GM19463 (cell line): ENCODE data around the gene NKAIN2.
"Not testable (repeated sequence)": the region's sequence is repeated elsewhere in the genome, so short reads cannot be mapped to it uniquely, and the experiment has no call there.

Experiments
- ATAC-seq: cut with Tn5 transposase; IDR thresholded peaks from one replicate; pipeline ENCODE4 v1.9.1; 2021; ENCODE audit warnings: mild to moderate bottlenecking, moderate library complexity; ENCODE audit not compliant: unreplicated experiment

NKAIN2 gene

DNA sequence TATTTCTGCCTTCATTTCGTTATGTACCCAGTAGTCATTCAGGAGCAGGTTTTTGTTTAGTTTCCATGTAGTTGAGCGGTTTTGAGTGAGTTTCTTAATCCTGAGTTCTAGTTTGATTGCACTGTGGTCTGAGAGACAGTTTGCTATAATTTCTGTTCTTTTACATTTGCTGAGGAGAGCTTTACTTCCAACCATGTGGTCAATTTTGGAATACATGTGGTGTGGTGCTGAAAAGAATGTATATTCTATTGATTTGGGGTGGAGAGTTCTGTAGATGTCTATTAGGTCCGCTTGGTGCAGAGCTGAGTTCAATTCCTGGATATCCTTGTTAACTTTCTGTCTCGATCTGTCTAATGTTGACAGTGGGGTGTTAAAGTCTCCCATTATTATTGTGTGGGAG is 606.8 kb downstream of the NKAIN2 start:
- not testable (repeated sequence) for ATAC-seq

DNA sequence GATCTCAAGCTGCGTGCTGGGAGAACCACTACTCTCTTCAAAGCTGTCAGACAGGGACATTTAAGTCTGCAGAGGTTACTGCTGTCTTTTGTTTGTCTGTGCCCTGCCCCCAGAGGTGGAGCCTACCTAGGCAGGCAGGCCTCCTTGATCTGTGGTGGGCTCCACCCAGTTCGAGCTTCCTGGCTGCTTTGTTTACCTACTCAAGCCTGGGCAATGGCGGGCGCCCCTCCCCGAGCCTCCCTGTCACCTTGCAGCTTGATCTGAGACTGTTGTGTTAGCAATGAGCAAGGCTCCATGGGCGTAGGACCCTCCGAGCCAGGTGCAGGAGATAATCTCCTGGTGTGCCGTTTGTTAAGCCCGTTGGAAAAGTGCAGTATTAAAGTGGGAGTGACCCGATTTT is 609.0 kb downstream of the NKAIN2 start:
- ATAC-seq, result not testable (repeated sequence)

DNA sequence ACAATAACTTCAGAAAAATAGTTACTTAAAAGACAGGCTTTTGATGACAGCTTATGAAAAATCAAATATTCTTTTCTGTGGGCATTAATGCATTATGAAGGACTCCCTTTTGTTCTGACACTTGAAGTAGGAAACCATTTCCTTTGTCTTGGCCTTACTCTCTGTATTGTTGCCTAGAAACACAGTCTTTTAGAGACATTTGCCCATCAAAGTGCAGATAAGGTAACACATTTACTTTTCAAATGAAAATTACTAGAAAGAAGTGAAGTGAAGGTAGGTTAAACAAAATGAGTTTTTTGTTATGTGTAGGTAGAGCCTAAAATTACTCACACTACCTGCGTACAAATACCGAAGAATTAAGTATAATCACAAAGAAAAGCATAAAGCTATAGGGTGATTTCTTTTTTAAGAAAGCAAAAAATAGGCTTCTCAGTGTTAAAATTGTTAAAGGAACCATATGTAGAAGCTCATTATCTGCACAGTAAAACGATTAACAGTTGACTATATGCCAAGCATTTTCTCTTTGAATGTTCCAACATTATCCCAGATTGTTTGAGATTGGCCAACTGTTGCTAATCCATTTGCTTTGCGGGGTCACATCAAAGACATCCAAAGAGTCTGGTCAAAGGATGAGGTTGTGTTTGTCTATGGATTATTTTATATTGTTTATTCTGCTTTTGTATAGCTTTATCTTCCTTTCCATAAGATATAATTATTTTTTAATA is 616.6 kb downstream of the NKAIN2 start:
- ATAC-seq, result no peak

DNA sequence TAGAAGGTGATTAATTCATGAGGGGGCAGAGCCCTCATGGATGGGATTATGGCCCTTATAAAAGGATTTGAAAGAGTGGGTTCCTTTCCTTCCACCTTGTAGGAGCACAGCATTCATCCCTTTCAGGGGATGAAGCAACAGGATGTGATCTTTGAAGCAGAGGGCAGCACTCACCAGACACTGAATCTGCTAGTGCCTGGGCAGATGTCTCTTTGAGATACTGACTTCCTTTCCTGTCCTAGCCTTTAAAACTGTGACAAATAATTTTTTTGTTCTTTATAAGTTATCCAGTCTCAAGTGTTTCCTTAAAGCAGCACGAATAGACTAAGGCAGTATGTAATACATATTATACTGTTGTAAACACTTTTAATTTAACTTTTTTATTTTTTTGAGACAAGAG is 620.0 kb downstream of the NKAIN2 start:
- no peak for ATAC-seq

DNA sequence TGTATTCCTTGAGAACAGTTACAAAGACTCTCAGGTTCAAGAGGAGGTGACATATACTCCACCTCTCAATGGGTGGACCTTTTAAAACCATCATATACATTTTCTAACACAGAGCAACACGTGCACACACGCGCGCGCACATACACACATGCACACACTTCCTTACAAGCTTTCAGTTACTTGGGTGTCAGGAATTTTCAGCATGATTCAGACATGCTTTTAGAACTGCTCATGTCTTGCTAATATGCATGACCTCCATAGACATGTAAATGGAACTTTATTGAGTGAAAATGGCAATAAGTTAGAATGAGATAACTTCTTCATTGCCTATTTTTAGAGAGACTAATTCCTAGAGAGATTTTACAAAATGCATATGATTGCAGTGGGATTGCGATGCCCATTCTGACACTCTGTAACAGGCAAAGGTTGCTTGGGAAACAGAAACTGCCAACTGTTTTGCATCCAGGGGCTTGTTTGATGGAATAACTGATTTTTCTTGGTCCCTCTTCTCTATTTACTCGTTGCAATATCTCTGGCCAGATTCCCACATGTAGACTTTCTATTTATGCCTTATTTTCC is 627.2 kb downstream of the NKAIN2 start:
- ATAC-seq, result no peak

DNA sequence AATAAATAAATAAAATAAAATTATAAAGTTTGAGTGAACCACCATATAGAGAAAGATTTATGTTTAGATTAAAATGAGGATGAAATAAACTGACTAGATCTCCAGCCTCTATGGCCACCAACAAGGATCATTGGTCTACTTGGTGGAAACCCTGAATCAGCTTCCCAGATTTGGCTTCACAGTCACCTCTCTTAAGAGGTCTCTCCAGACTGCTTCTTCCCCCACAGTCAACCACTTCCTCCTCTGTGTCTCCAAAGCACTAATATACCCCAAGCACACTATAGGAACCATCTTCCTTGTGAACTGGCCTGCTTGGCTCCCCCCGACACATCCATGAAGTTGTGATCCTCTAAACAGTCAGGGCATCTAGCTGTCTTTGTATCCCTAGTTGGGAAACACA is 629.0 kb downstream of the NKAIN2 start:
- ATAC-seq, result no peak

DNA sequence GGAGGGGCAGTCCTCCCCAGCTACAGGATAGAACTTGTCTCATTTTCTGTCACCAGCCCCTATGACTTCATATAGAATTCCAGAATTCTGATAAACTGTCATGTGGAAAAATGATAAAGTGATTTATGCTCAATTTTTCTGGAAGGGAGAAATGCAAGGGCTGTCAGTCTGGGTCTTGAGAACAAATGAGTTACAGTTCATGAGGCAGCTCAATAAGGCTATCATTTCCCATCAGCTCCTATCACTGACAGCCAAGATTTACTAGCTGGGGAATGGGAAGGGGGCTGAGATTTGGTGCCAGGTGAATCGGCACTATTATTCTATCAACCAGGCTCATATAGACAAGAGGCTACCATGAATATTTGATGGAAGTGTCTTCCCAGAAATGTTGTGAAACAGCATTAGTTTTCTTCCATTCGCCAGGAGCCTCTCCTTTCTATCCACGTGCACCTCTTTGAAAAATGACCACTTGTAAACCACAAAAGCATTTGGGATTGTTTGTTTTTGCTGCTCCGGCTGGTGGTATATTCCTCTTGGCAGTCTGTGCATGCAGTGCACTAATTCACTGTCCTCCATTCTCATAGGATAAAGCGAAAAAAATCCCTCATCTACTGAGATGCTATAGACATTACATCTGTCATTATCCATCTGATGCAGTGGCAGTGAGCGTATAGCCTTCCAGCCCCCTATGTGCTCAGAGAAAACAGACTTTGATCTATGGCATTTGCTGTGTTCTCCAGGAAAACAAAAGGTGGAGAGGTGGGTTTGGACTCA is 629.9 kb downstream of the NKAIN2 start:
- ATAC-seq, result no peak

DNA sequence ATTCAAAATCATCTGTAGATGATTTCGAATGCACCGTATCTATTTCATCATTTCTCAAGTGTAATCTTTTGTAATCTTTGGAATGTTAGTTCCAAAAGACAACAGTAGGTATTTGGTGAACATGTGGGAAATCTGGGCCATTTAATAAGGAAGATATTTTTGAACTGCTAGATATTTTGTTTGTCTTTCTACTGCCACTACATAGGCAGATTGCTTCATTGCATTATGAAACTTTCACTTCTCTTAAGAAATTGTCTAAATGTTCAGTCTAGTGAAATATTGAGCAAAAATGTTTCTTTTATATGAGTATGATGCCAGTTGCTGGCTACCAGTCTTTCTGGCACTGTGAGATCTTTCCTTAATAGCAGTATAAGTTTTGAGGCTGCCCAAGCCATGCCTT is 630.8 kb downstream of the NKAIN2 start:
- ATAC-seq, result no peak

DNA sequence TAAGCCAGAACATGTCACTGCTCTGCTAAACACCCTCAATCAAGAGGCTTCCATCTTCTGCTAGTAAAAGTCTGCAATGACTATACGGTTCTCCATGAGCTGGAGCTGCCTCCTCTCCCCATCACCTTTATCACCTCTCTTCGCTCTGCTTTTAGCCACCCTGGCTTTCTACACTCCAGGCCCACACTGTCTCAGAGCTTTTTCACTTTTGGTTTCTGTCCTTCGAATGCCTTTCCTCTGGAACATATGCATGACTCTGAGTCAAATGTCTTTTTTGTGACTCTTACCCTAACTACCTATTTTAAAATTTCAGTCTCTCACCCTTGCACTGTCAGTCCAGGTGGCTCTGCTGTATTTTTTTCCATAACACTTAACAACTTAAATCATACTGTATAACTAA is 633.1 kb downstream of the NKAIN2 start:
- ATAC-seq, result peak; percentile 48

DNA sequence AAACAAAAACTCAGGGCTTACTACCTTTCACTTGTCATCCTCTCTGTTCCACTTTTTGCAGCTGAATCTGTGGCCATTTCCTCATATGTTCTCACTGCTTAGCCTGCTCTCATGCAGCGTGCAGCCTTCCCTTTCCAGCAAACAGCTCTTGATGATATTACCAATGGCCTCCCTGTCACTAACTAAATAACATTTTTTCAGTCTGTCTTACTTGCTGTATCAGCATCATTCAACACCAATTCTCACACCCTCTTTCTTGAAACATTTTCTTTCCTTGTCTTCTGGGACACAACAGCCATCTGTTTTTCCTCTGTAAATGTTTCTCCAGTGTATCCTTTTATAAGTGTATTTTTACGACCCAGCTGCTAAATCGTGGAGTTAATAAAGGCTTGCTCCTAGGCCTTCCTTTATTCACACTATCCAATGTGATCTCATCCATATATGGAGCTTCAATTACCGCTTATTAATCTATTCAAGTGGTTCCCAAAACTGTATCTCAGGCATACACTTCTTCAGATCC is 634.9 kb downstream of the NKAIN2 start:
- no peak for ATAC-seq

DNA sequence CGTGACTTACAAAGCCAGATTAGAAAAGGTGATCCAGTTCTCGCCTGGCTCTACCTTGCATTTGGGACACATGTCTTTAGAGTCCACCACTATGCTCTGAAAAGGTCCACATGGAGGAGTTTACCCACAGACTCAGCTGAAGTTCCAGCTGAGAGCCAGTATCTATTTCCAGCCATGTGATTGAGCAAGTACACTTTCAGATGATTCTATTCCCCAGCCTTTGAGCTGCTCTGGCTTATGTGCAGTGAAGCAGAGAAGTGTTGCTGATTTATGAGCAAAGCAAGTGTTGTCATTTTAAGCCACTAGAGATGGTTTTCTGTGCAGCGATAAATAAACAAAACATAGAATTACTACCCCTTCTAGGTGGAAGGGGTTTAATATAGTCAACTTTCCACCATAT is 637.8 kb downstream of the NKAIN2 start:
- ATAC-seq, result no peak

DNA sequence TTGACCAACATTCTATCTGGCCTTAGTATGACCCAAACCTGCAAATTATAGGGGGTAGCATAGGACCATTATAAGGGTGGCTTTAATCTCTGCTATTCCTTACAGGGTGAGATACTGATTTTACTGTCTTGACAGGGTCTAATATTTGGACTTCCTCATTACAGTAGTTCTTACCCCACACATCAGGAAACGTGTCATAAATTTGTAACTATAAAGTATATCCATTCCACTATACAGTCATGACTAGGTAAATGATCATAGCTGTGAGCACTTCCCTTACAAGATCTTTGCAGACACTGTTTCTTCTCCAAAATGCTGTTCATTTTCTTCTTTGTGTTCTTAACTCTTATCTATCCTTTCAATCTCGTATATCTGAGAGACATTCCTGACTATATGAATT is 639.9 kb downstream of the NKAIN2 start:
- no peak for ATAC-seq

DNA sequence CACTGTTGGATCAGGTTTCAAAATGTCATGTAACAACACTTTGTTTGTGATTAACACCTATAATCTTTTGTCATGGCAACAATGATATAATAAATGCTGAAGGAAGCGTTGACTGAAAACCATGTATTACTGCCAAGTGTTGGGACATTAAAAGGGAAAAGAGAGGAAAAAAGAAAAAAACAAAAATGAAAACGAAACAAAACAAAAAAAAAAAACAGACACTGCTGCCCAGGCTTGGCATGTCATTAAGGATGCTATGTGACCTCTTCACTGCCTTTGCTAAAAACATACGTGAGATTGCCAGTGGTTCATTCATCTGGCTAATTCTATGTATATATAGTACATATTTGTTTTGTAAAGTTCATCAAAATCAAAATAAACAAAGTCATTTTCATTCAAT is 641.9 kb downstream of the NKAIN2 start:
- ATAC-seq, result no peak

DNA sequence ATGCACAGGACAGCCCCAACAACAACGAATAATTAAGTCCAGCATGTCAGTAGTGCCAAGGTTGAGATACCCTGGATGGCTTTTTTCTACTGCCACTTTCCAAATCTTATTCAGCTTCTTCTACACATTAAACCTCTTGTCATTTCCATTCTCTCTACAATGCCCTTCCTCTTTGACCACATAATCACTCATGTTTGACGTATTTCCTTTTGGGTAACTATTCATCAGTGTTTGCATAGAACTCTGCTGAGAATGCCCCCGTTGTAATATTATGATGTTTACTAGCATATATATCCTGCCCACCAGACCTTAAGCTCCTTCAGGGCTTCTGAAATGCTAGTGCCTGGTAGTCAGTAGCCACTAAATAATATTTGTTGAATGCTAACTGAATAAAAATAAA is 643.3 kb downstream of the NKAIN2 start:
- ATAC-seq, result no peak

DNA sequence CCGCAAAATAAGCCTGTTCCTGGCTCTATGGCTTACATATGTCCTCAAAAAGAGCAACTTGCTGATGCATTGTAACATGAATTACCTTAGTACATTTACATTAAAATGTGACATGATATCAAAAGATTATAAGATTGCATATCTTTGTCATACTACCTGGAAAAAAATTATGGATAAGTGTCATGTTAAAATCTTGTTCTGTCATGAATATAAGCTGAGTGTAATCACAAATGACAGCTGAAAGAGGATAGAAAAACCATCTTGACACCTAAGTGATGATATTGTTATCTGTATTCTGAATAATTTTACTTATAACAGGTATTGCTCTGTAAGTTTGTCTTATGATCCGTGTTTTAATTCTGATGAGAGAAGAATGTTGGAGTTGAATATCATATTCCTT is 655.6 kb downstream of the NKAIN2 start:
- ATAC-seq, result no peak

DNA sequence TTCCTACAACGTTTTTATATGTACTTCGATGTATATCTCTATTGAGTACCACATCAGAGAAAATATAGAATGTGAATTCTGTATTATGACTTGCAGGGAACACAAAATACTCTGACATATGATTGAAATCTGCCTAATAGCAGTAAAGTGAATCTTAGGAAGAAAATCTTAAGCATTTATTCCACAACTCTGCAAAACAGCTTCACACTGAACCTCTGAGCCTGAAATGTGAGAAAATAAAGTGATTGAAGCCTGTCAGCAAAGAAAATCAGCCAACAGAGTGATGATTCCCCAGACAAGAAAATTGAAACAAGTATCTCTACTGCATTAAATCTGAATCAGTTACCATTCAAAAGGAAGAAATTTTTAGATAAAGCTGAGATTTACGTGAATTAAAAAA is 659.1 kb downstream of the NKAIN2 start:
- ATAC-seq, result no peak

DNA sequence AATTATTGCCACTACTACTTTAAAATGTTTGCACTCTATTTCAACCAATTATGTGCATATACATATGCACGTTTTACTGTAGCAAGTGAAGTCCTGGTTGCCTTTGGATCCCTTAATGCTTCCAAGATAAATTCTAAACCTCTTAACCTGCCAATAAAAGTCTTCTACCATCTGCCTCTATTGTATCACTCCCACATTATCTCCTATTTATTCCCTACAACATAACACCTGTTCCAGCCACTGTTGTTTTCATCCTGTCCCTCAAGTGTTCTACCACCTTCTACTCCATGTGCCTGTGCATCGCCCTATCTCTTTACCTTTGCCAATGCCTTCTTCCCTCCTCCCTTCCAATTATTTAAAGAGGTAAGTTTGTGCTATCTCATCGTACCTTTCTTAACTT is 659.6 kb downstream of the NKAIN2 start:
- ATAC-seq, result no peak

DNA sequence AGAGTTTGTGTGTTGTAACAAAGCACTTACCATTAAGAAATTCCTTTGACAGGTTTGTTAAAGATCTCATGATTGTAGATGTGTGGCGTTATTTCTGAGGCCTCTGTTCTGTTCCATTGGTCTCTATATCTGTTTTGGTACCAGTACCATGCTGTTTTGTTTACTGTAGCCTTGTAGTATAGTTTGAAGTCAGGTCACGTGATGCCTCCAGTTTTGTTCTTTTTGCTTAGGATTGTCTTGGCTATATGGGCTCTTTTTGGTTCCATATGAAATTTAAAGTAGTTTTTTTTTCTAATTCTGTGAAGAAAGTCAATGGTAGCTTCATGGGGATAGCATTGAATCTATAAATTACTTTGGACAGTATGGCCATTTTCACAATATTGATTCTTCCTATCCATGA is 660.9 kb downstream of the NKAIN2 start:
- ATAC-seq, result not testable (repeated sequence)

DNA sequence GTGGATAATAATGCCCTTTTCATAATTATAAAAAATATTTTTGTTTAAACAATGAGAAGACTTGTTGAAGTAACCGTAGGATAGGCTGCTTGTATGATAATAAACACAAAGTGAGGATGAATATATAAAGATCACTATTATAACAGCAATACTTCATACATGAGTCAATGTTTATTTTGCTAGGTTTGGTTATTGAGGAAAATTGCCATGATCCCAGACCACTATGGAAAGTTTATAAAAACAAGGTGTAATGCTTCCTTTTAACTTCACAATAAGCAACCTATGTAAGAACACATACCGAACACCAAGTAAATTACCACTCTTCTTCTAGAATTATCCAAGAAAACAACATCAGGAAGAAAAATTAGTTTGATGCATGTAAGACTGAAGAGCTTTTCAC is 663.3 kb downstream of the NKAIN2 start:
- no peak for ATAC-seq

DNA sequence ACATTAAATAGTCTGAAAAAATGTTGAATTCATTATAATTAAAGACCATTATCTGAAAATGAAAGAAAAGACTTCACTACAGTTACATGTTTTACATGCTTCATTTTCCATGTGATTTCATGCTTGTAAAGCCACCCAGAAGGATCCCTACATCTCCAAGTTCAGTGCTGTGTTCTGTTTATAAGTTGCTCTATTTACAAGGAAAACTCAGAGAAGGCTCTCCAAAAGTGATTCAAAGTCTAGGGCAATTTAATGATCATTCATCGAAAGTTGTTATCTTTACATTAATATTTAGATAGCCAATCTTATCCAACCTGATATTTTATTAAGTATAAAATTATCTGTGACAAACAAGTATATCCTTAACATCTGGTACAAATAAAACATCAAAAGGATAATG is 663.7 kb downstream of the NKAIN2 start:
- no peak for ATAC-seq

DNA sequence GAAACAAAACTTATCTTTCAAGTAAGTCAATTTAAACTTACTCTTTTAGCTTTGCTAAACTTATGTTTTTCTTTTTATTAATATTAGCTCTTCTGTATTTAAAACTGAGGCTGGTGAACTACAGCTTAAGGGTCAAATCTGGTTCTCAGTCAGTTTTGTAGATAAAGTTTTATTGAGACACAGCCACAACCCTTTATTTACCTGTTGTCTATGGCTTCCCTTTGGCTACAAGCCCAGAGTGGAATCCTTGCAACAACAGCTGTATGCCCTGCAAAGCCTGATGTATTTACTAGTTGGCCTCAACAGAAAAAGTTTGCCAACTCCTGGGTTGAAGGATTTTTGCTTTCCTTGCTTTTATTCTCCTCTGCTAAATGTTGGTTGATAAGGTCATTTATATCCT is 667.1 kb downstream of the NKAIN2 start:
- ATAC-seq, result no peak

DNA sequence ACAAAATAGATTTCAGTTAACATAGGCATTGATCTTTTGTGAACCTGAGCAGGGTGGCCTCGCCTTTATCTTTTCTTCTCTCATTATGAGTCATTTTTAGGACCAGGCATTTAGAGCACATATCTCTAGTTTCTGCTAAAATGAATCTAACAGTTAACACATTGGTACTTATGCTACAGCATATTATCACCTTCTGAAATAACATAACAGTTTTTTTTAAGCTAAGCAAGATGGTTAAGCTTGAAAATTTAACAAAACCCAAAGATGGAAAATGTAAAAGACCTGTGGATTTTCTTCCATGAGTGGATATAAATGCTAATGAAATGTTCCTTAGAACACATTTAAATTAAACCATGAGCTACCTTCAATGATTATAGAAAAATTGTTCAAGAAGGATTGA is 671.5 kb downstream of the NKAIN2 start:
- ATAC-seq, result no peak
